AG04450 (cell line): ENCODE data around the gene DUOX1. TPM values are rescaled to one million over a fixed set of nuclear protein-coding genes. Genes with fewer than 3 reads are reported as not detected.

ENCODE experiments used
- CTCF ChIA-PET: fragments of 300-600, 350-600 bp; formaldehyde crosslinking; extraction: SDS; loops from one replicate; lab custom pipeline; 2022; ENCODE audit warnings: antibody characterized with exemption, inconsistent platforms; lab: Charles Lee
- POLR2A ChIA-PET: fragments of 350-600 bp; formaldehyde crosslinking; extraction: SDS; loops from one replicate; lab custom pipeline; 2021; ENCODE audit warnings: antibody characterized with exemption, inconsistent platforms; lab: Yijun Ruan, JAX
- DNase-seq: peaks from one replicate; pipeline ENCODE4 v3.0.0-alpha.2; 2011; ENCODE audit warnings: low read depth, low spot score
- H3K27ac ChIP-seq: one replicate; pipeline ENCODE4 v1.5.1; 2012; ENCODE audit warnings: low read depth, low read length, control low read depth
- H3K27me3 ChIP-seq: one replicate; pipeline ENCODE4 v1.6.0; 2012; ENCODE audit warnings: low read length; ENCODE audit not compliant: control insufficient read depth, insufficient read depth
- H3K4me3 ChIP-seq: 2 replicates; pipeline ENCODE4 v1.5.1; 2011; ENCODE audit warnings: mild to moderate bottlenecking, low read depth, low read length, control low read depth
- H3K9me3 ChIP-seq: 2 replicates; pipeline ENCODE4 v1.5.1; 2012; ENCODE audit warnings: low read length; ENCODE audit not compliant: control insufficient read depth, insufficient read depth
- polyA plus RNA-seq: library from polyadenylated mRNA; depleted of rRNA; stranded (reverse); fragments of >200 nt; gene quantifications from 2 replicates; pipeline ENCODE4 v1.2.3, GENCODE V29; 2011
- TF ChIP-seq, protein P1 (sequence below): IDR thresholded peaks from 2 replicates; pipeline ENCODE4 v1.5.1; 2011; ENCODE audit warnings: low read depth, low read length, control low read depth, inconsistent platforms

The DUOX1 gene
- polyA plus RNA-seq, 1 experiment, result not detected

DNA sequence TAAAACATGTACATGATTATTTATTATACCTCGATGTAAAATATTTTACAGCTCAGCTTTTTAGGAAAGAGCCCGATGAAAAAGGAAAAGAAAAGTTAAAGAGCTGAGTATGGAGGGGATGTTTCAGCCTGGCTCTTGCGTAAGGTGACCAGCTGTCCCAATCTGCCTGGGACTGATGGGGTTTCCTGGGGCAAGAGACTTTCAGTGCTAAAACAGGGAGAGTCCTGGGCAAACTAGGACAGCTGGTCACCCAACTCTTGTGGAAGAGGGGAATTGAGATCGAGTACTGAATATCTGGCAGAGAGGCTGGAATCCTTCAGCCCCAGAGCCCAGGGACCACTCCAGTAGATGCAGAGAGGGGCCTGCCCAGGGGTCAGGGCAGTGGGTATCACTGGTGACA, 36.8 kb upstream of the DUOX1 start:
- no peak overlapping the region for H3K4me3 ChIP-seq
- TF ChIP-seq, protein P1, sequence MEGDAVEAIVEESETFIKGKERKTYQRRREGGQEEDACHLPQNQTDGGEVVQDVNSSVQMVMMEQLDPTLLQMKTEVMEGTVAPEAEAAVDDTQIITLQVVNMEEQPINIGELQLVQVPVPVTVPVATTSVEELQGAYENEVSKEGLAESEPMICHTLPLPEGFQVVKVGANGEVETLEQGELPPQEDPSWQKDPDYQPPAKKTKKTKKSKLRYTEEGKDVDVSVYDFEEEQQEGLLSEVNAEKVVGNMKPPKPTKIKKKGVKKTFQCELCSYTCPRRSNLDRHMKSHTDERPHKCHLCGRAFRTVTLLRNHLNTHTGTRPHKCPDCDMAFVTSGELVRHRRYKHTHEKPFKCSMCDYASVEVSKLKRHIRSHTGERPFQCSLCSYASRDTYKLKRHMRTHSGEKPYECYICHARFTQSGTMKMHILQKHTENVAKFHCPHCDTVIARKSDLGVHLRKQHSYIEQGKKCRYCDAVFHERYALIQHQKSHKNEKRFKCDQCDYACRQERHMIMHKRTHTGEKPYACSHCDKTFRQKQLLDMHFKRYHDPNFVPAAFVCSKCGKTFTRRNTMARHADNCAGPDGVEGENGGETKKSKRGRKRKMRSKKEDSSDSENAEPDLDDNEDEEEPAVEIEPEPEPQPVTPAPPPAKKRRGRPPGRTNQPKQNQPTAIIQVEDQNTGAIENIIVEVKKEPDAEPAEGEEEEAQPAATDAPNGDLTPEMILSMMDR, result no peak
- no peak overlapping the region for H3K27ac ChIP-seq
- peaks cover 23% of the 10 kb centered on the region for H3K27me3 ChIP-seq
- no peak for DNase-seq
- H3K9me3 ChIP-seq, result no peaks in the 10 kb centered on the region
- POLR2A ChIA-PET, result no interaction called here
- CTCF ChIA-PET, result interaction anchor here (3.2 kb wide), 1 partner anchor 25 kb away, joined by 12 read pairs; no protein-coding TSS in a partner anchor

DNA sequence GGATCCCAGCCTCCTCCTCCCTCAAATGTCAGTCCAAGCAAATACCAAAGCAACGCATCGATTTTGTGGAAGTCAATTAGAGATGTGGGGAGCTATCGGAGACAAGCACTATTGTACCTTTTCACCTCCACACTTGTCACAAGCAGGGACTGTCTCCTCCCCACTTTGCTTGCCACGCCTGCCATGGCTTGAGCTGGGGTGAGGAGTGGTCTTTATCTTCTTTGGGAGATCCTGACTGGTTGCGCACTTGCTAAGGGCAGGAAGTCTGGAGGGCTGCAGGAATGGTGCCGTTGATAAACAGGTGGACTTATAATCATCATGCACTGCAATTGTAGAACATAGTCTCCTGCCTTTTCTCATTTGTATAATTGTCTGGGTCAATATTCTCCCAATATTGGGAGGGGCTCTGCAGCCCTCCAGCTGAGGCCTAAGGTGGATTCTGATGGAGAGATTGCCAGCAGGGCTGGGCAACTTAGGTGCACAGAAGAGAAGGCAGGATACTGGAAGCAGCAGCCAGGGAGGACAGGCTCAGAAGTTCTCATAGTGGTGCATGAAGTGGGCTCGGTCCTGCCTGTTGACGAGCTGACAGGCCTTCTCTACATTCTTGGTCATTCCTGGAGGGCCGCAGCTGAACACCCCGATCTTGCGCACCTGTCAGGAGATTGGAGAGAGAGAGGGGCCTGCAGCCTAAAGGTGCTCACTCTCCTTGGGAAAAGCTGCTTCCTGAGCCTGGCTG, 36.0 kb upstream of the DUOX1 start:
- CTCF ChIA-PET, result interaction anchor here (3.2 kb wide), 1 partner anchor 24 kb away, joined by 12 read pairs; no protein-coding TSS in a partner anchor
- peaks cover 29% of the 10 kb centered on the region for H3K27me3 ChIP-seq
- no peaks in the 10 kb centered on the region for H3K9me3 ChIP-seq
- TF ChIP-seq, protein P1, result no peak
- H3K27ac ChIP-seq, result no peak overlapping the region
- DNase-seq, result no peak
- no peak overlapping the region for H3K4me3 ChIP-seq
- POLR2A ChIA-PET, result no interaction called here

DNA sequence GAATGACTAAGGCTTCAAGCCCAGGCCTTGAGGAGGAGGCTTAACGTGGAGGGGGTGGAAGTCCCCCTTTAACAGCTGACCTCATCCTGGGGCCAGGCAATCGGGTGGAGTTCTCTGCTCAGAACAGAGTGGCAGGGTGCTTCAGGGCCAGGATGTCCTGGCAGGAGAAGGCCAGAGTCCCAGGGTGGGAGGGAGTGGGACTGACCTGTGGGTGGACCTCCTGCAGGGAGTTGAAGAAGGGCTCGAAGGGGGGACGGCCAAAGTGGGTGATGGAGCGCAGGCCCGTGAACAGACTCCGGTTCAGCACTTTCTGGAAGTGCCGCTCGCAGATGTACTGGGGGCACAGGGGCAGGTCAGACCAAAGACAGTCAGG, 35.5 kb upstream of the DUOX1 start:
- no peak for DNase-seq
- Histone ChIP-seq H3K9me3 (no peaks in the 10 kb centered on the region), H3K4me3 (no peak overlapping the region), H3K27me3 (peaks cover 30% of the 10 kb centered on the region), H3K27ac (no peak overlapping the region)
- POLR2A ChIA-PET, result no interaction called here
- TF ChIP-seq, protein P1, result no peak
- CTCF ChIA-PET, result interaction anchor here (3.2 kb wide), 1 partner anchor 24 kb away, joined by 12 read pairs; no protein-coding TSS in a partner anchor

DNA sequence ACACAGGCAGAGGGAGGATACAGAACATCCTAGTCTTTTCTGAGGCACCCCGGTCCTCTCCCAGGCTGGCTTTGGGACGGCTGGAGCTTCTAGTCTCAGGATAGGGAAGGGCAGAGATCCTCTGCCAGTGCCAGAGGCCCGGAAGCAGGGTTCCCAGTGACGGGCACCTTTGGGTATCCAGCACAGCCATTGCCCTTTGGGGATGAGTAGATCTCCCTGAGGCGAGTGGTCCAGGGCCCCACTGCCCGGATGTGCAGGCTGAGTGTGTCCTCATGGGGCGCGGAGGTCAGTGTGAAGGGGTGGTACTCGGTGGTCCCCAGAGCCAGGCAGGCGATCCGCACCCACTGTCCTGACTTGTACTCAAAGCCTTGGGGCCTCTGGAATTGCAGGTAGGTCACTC, 34.1 kb upstream of the DUOX1 start:
- POLR2A ChIA-PET, result no interaction called here
- TF ChIP-seq, protein P1, result no peak
- Histone ChIP-seq H3K9me3 (no peaks in the 10 kb centered on the region), H3K27ac (no peak overlapping the region), H3K27me3 (peaks cover 41% of the 10 kb centered on the region), H3K4me3 (no peak overlapping the region)
- no peak for DNase-seq
- CTCF ChIA-PET, result no interaction called here

DNA sequence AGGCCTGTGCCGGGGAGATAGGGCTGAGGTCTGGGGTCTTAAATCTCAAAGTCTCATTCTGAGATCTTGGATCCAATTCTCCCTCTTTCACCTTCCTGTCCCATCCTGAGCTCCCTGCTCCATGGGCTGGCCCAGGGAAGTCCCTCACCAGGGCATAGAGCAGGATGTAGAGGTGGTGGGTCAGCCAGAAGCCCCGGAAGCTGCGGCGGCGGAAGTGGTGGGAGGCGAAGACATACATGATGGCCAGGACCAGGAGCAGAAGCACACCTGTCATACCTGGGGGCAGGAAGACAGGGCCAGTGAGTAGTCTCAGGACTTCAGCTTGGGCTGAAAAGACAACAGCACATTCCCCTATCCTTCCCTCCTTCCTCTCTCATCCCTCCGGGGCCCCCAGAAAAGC, 32.3 kb upstream of the DUOX1 start:
- POLR2A ChIA-PET, result no interaction called here
- no peaks in the 10 kb centered on the region for H3K9me3 ChIP-seq
- H3K27ac ChIP-seq, result no peak overlapping the region
- CTCF ChIA-PET, result interaction anchor here (0.6 kb wide), 1 partner anchor 29 kb away, joined by 4 read pairs; no protein-coding TSS in a partner anchor
- peaks cover 41% of the 10 kb centered on the region for H3K27me3 ChIP-seq
- no peak for DNase-seq
- no peak overlapping the region for H3K4me3 ChIP-seq
- TF ChIP-seq, protein P1, result no peak
